GM12878 (cell line): ENCODE data around the gene TMEM178A. TPM values are rescaled to one million over a fixed set of nuclear protein-coding genes. Genes with fewer than 3 reads are reported as not detected.

ENCODE experiments used
- ATAC-seq: fragments of 200-7000 bp; cut with Tn5 transposase; 3 replicates; pipeline ENCODE4 v1.9.1; 2020; ENCODE audit warnings: mild to moderate bottlenecking, moderate library complexity
- BruUV-seq: library from RNA; stranded (reverse); fragments of 400-500 nt; replicated peaks from 2 replicates; lab custom pipeline; 2021; lab: Mats Ljungman, UMichigan
- CTCF ChIA-PET: fragments of 300-600 bp; sonication (Branson Sonifier 250); formaldehyde crosslinking; extraction: SDS; loops from one replicate; lab custom pipeline; 2021; ENCODE audit warnings: inconsistent platforms; lab: Yijun Ruan, JAX
- POLR2A ChIA-PET: fragments of 350-600 bp; formaldehyde crosslinking; extraction: SDS; loops from one replicate; lab custom pipeline; 2021; ENCODE audit warnings: inconsistent platforms; lab: Charles Lee
- RAD21 ChIA-PET: fragments of 300-600 bp; sonication (Branson Sonifier 250); formaldehyde crosslinking; loops from one replicate; lab custom pipeline; 2023; ENCODE audit warnings: antibody characterized with exemption; ENCODE audit not compliant: unreplicated experiment; lab: Charles Lee
- SMC1A ChIA-PET: fragments of 300-600 bp; sonication (Branson Sonifier 250); formaldehyde crosslinking; loops from one replicate; lab custom pipeline; 2023; ENCODE audit not compliant: unreplicated experiment, uncharacterized antibody; lab: Charles Lee
- DNase-seq: peaks from one replicate; pipeline ENCODE4 v3.0.0-alpha.2; 2011; ENCODE audit warnings: low read depth, low spot score
- FAIRE-seq: peaks from 3 replicates; lab custom pipeline; 2011; peaks lifted over from hg19 to GRCh38; lab: Jason Lieb, UNC
- H2AFZ ChIP-seq: 2 replicates; pipeline ENCODE4 v1.6.0; 2011; ENCODE audit warnings: low read depth, low read length, control low read depth; ENCODE audit not compliant: control insufficient read depth
- H3K27ac ChIP-seq: 2 replicates; pipeline ENCODE4 v1.5.1; 2011; ENCODE audit warnings: control low read depth; ENCODE audit not compliant: control insufficient read depth, insufficient read depth
- H3K27me3 ChIP-seq, 2 experiments: replicated peaks in 1 of 2; 2 replicates each; pipeline versions ENCODE4 v1.6.0 to v1.6.1; 2011; ENCODE audit warnings: low read length in 1 of 2; ENCODE audit not compliant: control insufficient read depth in 2 of 2, insufficient read depth in 2 of 2
- H3K36me3 ChIP-seq, 2 experiments: 2 replicates each; pipeline ENCODE4 v1.5.1; 2011; ENCODE audit warnings: low read length in 1 of 2; ENCODE audit not compliant: control insufficient read depth in 2 of 2, insufficient read depth in 2 of 2
- H3K4me1 ChIP-seq: 2 replicates; pipeline ENCODE4 v1.6.1; 2011; ENCODE audit warnings: mild to moderate bottlenecking, low read length, moderate library complexity, mixed read lengths; ENCODE audit not compliant: control insufficient read depth, insufficient read depth
- H3K4me2 ChIP-seq: 2 replicates; pipeline ENCODE4 v1.6.0; 2011; ENCODE audit warnings: control low read depth; ENCODE audit not compliant: control insufficient read depth, insufficient read depth
- H3K4me3 ChIP-seq: fragments of 200-600 bp; sonication (generic); 2 replicates; pipeline ENCODE4 v1.5.1; 2016
- H3K79me2 ChIP-seq: 2 replicates; pipeline ENCODE4 v1.6.0; 2011; ENCODE audit warnings: low read length; ENCODE audit not compliant: control insufficient read depth, insufficient read depth
- H3K9ac ChIP-seq: 2 replicates; pipeline ENCODE4 v1.8.0; 2011; ENCODE audit warnings: low read length, control low read depth, mixed read lengths; ENCODE audit not compliant: control insufficient read depth, insufficient read depth
- H3K9me3 ChIP-seq: replicated peaks from 3 replicates; pipeline ENCODE4 v1.5.1; 2011; ENCODE audit warnings: mild to moderate bottlenecking, low read length; ENCODE audit not compliant: control insufficient read depth, insufficient read depth
- H4K20me1 ChIP-seq: 2 replicates; pipeline ENCODE4 v1.6.0; 2011; ENCODE audit not compliant: control insufficient read depth, insufficient read depth
- BRCA1 ChIP-seq: IDR thresholded peaks from 2 replicates; pipeline ENCODE4 v1.6.1; 2011; ENCODE audit warnings: low read depth, low read length, improper control_type of control experiment
- CHD2 ChIP-seq: IDR thresholded peaks from 2 replicates; pipeline ENCODE4 v1.6.1; 2011; ENCODE audit warnings: low read depth, low read length, improper control_type of control experiment, borderline replicate concordance
- CHD4 ChIP-seq: fragments of 200-600 bp; sonication (generic); IDR thresholded peaks from 2 replicates; pipeline ENCODE4 v1.6.1; 2016; ENCODE audit warnings: mild to moderate bottlenecking
- FOXK2 ChIP-seq: fragments of 450-650 bp; IDR thresholded peaks from 2 replicates; pipeline ENCODE4 v1.6.1; 2017; ENCODE audit warnings: mild to moderate bottlenecking, moderate library complexity
- MAX ChIP-seq: IDR thresholded peaks from 2 replicates; pipeline ENCODE4 v1.6.1; 2012; ENCODE audit warnings: low read depth, low read length, improper control_type of control experiment
- MTA2 ChIP-seq: fragments of 450-650 bp; IDR thresholded peaks from 2 replicates; pipeline ENCODE4 v1.6.1; 2016; ENCODE audit warnings: low read depth, mild to moderate bottlenecking, moderate library complexity
- MYC ChIP-seq: IDR thresholded peaks from 2 replicates; pipeline ENCODE4 v1.6.1; 2011; ENCODE audit warnings: mild to moderate bottlenecking, low read length, moderate library complexity, inconsistent platforms; ENCODE audit not compliant: insufficient read depth, insufficient replicate concordance, insufficient read length, severe bottlenecking
- NFXL1 ChIP-seq: fragments of 450-650 bp; IDR thresholded peaks from 2 replicates; pipeline ENCODE4 v1.6.1; 2017; ENCODE audit warnings: antibody characterized with exemption, mild to moderate bottlenecking, borderline replicate concordance
- TAF1 ChIP-seq: IDR thresholded peaks from 2 replicates; pipeline ENCODE4 v1.6.1; 2011; ENCODE audit warnings: mild to moderate bottlenecking, low read depth, low read length, borderline replicate concordance
- ZNF217 ChIP-seq: fragments of 450-650 bp; IDR thresholded peaks from 2 replicates; pipeline ENCODE4 v1.6.1; 2017; ENCODE audit warnings: antibody characterized with exemption, mild to moderate bottlenecking
- WGBS: methylation state at CpG from one replicate; pipeline ENCODE4 v1.1.6; 2016; ENCODE audit warnings: low lambda C conversion rate; ENCODE audit not compliant: insufficient replicate concordance, insufficient coverage; ENCODE audit errors: missing lambda C conversion rate; 5-methylcytosine and 5-hydroxymethylcytosine counted together
- in situ Hi-C: fragments of 300-500 bp; cut with MboI; formaldehyde crosslinking; loops from 9 replicates; pipeline ENCODE4 v1.14.3; 2018; ENCODE audit warnings: mixed read lengths
- intact Hi-C: fragments of 100-400 bp; cut with micrococcal nuclease; formaldehyde crosslinking; loops from one replicate; pipeline ENCODE4 v1.14.2; 2022; ENCODE audit not compliant: unreplicated experiment
- polyA plus RNA-seq, 11 experiments: library from polyadenylated mRNA; depleted of rRNA in 4 of 11; unstranded in 6 of 11; stranded (reverse) in 5 of 11; fragments of >200 nt; fragmentation: Nextera tagmentation in 4 of 11; fragmentation: Illumina TruSeq in 1 of 11; extraction: Ambion mirVana in 4 of 11; extraction: Trizol in 1 of 11; gene quantifications; 1 replicate in 1 of 11; 2 replicates in 10 of 11; pipeline versions ENCODE4 v1.2.1 to v1.2.3, GENCODE V29; 2011 to 2016; ENCODE audit warnings: inconsistent platforms in 2 of 11, missing spikeins in 2 of 11, low read depth in 1 of 11
- total RNA-seq, 4 experiments: library from RNA; depleted of rRNA in 3 of 4; stranded (reverse); fragments of >200 nt in 3 of 4; fragmentation: Illumina TruSeq in 1 of 4; extraction: Trizol in 1 of 4; gene quantifications; 2 replicates each; pipeline versions ENCODE4 v1.2.1 to v1.2.3, GENCODE V29; 2013 to 2021
- TF ChIP-seq, protein P1 (sequence below): fragments of 450-650 bp; IDR thresholded peaks from 2 replicates; pipeline ENCODE4 v1.6.1; 2018; ENCODE audit warnings: borderline replicate concordance, mild to moderate bottlenecking; ENCODE audit not compliant: partially characterized antibody
- TF ChIP-seq, protein P2 (sequence below): fragments of 450-650 bp; IDR thresholded peaks from 2 replicates; pipeline ENCODE4 v1.6.1; 2017; ENCODE audit warnings: mild to moderate bottlenecking, moderate library complexity

The TMEM178A gene
- total and polyA plus RNA-seq, 10 of the 15 experiments (the other 5 are each of a cell fraction or from before 2014, with no cell fraction given): not detected

GRCh38 chr2:39688181-39688580 lies 22.5 kb downstream of the TMEM178A start:
- in situ Hi-C loops: no loop called here
- DNase-seq: no peak
- Histone ChIP-seq H3K36me3 (no peaks in the 10 kb centered on the region), H3K9ac (no peak overlapping the region), H4K20me1 (no peaks in the 10 kb centered on the region), H3K4me1 (no peaks in the 10 kb centered on the region), H3K79me2 (no peaks in the 10 kb centered on the region)
- intact Hi-C loops: no loop called here
- no TSS peak for BruUV-seq
- whole genome bisulfite sequencing: 0% methylated on average over 2 of the region's 2 CpGs
- ChIA-PET SMC1A (interaction anchor here (1.2 kb wide), 1 partner anchor 10 kb away, joined by 4 read pairs; no protein-coding TSS in a partner anchor), POLR2A (no interaction called here)
- TF ChIP-seq CHD4: no peak
- TF ChIP-seq ZNF217: no peak
- no peak for TF ChIP-seq CHD2
- TF ChIP-seq TAF1: no peak
- TF ChIP-seq MTA2: no peak
- TF ChIP-seq, protein P1, sequence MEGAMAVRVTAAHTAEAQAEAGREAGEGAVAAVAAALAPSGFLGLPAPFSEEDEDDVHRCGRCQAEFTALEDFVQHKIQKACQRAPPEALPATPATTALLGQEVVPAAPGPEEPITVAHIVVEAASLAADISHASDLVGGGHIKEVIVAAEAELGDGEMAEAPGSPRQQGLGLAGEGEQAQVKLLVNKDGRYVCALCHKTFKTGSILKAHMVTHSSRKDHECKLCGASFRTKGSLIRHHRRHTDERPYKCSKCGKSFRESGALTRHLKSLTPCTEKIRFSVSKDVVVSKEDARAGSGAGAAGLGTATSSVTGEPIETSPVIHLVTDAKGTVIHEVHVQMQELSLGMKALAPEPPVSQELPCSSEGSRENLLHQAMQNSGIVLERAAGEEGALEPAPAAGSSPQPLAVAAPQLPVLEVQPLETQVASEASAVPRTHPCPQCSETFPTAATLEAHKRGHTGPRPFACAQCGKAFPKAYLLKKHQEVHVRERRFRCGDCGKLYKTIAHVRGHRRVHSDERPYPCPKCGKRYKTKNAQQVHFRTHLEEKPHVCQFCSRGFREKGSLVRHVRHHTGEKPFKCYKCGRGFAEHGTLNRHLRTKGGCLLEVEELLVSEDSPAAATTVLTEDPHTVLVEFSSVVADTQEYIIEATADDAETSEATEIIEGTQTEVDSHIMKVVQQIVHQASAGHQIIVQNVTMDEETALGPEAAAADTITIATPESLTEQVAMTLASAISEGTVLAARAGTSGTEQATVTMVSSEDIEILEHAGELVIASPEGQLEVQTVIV: no peak
- TF ChIP-seq FOXK2: no peak
- TF ChIP-seq BRCA1: no peak
- no peak for TF ChIP-seq NFXL1
- TF ChIP-seq, protein P2, sequence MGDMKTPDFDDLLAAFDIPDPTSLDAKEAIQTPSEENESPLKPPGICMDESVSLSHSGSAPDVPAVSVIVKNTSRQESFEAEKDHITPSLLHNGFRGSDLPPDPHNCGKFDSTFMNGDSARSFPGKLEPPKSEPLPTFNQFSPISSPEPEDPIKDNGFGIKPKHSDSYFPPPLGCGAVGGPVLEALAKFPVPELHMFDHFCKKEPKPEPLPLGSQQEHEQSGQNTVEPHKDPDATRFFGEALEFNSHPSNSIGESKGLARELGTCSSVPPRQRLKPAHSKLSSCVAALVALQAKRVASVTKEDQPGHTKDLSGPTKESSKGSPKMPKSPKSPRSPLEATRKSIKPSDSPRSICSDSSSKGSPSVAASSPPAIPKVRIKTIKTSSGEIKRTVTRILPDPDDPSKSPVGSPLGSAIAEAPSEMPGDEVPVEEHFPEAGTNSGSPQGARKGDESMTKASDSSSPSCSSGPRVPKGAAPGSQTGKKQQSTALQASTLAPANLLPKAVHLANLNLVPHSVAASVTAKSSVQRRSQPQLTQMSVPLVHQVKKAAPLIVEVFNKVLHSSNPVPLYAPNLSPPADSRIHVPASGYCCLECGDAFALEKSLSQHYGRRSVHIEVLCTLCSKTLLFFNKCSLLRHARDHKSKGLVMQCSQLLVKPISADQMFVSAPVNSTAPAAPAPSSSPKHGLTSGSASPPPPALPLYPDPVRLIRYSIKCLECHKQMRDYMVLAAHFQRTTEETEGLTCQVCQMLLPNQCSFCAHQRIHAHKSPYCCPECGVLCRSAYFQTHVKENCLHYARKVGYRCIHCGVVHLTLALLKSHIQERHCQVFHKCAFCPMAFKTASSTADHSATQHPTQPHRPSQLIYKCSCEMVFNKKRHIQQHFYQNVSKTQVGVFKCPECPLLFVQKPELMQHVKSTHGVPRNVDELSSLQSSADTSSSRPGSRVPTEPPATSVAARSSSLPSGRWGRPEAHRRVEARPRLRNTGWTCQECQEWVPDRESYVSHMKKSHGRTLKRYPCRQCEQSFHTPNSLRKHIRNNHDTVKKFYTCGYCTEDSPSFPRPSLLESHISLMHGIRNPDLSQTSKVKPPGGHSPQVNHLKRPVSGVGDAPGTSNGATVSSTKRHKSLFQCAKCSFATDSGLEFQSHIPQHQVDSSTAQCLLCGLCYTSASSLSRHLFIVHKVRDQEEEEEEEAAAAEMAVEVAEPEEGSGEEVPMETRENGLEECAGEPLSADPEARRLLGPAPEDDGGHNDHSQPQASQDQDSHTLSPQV: no peak
- no peak for TF ChIP-seq MAX
- TF ChIP-seq MYC: no peak
- TF ChIP-seq, all 136 proteins: peak for 0
- Histone ChIP-seq H3K9me3 (no peaks in the 10 kb centered on the region), H3K4me2 (no peak overlapping the region), H2AFZ (no peak overlapping the region), H3K4me3 (no peak overlapping the region), H3K27ac (no peak overlapping the region), H3K27me3 (no peaks in the 10 kb centered on the region; a peak in 1 of 4 replicates)
- ATAC-seq (no peak), FAIRE-seq (no peak)
- ChIA-PET CTCF (no interaction called here), RAD21 (no interaction called here)
